GM18511 (cell line): ENCODE data around the gene NSMCE1.
A peak's percentile ranks its signal among the peaks of the same experiment; 100 is the strongest.

ENCODE experiments used
- ATAC-seq: cut with Tn5 transposase; IDR thresholded peaks from one replicate; pipeline ENCODE4 v1.9.1; 2021; ENCODE audit warnings: mild to moderate bottlenecking, moderate library complexity; ENCODE audit not compliant: unreplicated experiment

The NSMCE1 gene

GRCh38 chr16:27232901-27233625 lies 35.5 kb downstream of the NSMCE1 start:
- no peak for ATAC-seq

- ATAC-seq: peak; percentile 79
Observed at GRCh38 chr16:27232061-27232900, 36.3 kb downstream of the NSMCE1 start.

GRCh38 chr16:27231692-27232060 lies 36.9 kb downstream of the NSMCE1 start:
- ATAC-seq: peak; percentile 15

- no peak for ATAC-seq
Observed at GRCh38 chr16:27230562-27231001, 38.0 kb downstream of the NSMCE1 start.

- no peak for ATAC-seq
Observed at GRCh38 chr16:27229891-27230470, 38.6 kb downstream of the NSMCE1 start.

- no peak for ATAC-seq
Observed at GRCh38 chr16:27228621-27229501, 39.7 kb downstream of the NSMCE1 start.

DNA sequence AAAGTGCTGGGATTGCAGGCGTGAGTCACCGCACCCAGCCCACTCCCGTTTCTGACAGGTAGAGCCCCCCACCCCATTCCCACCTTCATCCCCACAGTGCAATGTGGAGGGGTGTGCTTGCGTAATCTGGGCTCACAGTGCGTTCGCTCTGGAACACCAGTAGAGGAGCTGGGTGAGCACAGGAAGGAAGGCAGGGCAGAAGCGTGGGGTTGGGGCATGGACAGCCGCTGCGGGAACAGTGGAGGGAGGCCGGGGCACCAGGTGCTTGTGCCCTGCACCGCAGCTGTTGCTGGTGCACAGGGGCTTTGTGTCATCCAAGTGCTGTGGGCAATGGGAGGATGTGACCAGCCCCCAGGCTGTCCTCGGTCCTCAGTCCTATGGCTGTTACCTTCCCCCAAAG lies 40.5 kb downstream of the NSMCE1 start:
- no peak for ATAC-seq

GRCh38 chr16:27226976-27227705 lies 41.4 kb downstream of the NSMCE1 start:
- ATAC-seq: no peak

DNA sequence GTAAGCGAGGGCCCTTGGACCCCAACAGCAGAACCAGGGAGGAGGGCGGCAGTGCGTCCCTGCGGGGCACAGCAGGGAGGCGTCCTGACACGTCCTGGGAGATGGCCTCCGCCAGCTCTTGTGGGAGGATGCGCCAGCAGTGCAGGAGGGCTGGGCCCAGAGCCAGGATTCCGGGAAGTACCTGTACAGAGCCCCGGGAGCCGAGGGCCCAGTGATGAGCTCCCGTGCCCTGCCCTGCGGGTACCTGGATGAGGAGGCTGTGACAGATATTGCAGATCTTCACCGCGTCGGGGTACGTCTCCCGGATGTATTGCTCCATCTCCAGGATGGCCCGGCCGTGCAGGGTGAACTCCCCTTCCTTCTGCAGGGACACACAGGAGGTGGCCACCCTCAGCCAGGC lies 42.1 kb downstream of the NSMCE1 start:
- no peak for ATAC-seq

- ATAC-seq: no peak
Observed at GRCh38 chr16:27225536-27226360, 42.8 kb downstream of the NSMCE1 start.

DNA sequence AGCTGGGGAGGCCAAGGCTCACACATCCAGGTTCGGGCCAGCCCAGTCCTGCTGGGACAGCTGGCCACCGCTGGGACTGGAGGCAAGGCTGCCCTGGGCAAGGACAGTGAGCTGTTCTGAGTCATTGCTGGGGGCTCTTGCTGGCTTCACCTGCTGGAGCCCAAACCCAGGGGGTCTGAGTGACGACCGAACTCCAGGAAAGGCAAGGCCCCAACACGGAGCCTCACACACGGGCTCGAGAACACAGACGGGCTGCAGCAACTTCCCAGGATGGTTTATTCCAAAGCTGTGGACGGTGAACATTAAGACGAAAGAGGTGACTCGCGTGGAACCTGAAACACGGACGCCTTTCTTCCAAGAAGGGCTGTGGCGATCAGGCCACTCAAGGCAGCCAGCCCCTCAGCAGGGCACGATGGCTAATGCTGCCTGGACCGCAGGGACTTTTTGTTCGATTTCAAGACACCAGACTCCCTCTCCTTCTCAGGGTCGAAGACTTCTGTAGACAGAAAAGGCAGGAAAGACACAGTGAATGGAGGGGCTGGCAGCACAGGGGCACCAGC lies 43.8 kb downstream of the NSMCE1 start:
- ATAC-seq: no peak

DNA sequence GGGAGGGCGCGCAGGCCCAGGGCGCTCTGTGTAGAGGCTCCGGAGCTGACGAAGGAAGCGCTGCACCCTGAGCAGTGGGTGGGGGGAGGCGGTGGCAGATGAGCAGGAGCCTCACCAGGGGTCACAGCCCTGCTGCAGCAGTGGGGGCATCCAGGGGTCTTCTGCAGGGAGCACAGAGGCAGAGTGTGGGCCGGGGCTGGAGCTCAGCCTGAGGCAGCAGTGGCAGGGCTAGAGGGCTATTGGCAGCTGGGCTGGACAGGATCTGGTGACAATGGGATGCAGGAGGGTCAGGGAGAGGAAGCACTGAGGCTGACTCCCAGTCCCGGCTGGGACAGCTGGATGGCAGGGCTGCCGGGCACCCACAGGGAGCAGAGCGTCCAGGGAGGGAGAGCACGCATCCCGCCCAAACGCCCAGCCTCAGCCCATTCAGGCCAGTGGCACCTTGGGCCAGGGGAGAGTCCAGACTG lies 44.3 kb downstream of the NSMCE1 start:
- ATAC-seq: no peak

DNA sequence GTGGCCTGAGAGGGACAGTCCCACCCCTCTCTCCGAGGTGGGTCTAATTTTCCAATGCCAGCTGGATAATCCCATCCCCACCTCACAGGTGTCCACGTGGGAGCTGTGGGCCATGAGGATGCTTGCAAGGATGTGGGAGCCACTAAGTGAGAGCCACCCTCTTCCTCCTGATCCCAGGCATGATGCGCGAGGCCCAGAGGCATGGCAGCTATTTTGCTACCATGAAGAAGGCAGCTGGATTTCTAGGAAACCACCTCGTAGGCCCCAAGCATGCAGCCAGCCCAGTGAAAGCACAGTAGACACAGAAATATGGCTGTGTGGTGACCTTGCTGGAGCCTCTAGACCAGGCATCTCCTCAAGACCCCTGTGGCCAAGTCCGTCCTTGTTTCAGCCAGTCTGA lies 44.9 kb downstream of the NSMCE1 start:
- ATAC-seq: no peak

GRCh38 chr16:27223226-27223610 lies 45.4 kb downstream of the NSMCE1 start:
- ATAC-seq: no peak

GRCh38 chr16:27222249-27223225 lies 46.0 kb downstream of the NSMCE1 start:
- ATAC-seq: no peak

DNA sequence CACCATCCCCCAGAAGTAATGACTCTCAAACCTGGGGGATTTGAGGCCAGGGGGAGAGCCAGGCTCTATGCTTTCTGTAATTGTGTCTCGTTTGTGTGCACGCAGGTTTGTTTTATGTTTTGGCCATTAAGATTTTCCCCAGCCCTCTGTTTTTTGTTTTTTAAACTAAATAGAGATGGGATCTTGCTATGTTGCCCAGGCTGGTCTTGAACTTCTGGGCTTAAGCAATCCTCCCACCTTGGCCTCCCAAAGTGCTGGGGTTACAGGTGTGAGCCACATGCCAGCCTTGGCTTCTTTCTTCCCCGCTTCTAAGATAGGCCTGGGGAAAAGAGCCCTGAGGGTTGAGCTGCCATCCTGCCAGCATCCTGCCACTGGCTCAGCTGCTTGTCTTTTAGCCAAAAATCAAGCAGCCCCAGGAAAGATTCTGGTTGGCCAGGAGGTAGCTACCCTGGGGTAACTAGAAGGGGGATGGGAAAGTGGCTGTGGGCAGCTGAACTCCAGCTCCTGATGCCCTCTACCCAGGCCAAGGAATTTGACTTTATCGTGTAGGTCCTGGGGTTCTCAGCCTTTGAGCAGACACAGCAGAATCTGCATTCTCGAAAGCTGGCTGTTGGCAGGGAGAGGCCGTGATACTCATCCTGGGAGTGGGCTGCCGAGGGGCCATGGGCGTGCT lies 46.9 kb downstream of the NSMCE1 start:
- ATAC-seq: no peak

- no peak for ATAC-seq
Observed at GRCh38 chr16:27220991-27221390, 47.6 kb downstream of the NSMCE1 start.
